Activated CD8-positive, alpha-beta memory T cell treated with anti-CD3 and anti-CD28 coated beads for 1 hour (primary cell): ENCODE measurements around the gene ADAMTS13.

Experiments
- DNase-seq, 2 donors: peaks; one replicate each; pipeline ENCODE4 v3.0.0-alpha.2; 2020; ENCODE audit warnings: low read depth in 1 of 2; ENCODE audit errors: extremely low read depth in 1 of 2

The ADAMTS13 gene

DNA sequence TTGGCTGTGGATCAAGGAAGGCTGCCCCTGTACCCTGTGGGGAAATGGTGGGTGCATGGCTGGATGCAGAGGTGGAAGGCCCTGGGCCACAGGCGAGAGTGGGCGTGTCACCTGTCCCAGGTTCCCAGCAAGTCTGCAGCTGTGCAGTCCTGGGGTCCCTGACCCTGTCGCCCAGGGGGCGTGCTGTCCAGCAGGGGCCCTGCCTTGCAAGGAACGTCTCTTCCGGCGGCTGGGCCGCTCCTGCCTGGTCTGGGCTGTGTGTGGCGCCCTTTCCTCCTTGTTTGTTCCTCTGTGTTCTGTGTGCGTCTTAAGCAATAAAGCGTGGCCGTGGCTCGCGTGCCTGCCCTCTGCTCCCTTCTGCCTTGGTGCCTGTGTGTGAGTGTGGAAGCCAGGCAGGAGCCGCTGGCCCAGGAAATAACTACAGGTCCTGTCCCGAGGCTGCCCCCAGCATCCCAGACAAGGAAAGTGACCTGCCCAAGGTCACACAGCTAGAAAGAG, 48.3 kb downstream of the ADAMTS13 start:
- no peak for DNase-seq

DNA sequence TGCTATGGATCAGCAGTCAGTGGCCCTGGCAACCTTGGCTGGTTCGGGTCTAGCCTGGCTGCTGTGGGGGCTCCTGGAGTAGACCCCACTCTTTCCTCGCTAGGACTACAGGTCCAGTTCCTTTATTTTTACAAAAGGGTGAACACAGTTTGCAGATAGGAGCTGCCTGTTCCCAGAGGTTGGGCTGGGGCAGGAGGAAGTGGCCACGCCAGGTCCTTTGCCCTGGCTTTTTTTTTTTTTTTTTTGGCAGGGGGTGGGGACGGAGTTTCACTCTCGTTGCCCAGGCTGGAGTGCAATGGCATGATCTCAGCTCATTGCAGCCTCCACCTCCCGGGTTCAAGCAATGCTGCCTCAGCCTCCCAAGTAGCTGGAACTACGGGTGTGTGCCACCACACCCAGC, 48.8 kb downstream of the ADAMTS13 start:
- DNase-seq: no peak

DNA sequence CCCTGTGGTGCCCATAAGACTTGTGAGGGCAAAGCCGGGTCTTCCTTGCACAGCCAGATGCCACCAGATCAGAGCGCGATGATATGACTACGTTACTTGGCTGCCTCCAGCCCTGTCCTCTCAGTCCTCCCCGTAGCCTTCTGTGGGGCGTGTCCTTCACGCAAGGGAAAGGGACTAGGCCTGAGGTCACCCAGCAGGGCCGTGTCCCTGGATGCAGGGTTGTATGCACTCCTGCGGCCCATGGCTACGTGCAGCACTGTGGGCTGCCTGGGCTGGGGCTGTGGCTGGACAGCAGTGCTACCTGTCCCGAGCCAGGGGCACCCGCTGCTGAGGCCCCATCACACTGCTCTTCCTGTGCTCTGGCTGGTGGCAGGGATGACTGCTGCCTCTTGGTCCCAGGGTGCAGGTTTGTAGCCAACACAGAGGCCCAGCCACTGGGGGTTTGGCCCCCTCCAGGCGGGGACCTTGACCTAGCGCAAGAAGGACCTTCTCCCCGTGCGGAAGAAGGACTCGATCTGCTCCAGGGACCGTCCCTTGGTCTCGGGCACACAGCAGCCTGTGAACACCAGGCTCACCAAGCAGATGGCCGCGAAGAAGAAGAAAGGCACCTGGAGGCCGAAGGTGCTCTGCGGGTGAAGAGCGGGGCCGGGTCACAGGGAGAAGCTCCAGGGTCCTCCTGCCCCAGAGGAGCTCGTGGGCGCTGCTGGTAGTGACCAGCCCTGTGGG, 49.5 kb downstream of the ADAMTS13 start:
- no peak for DNase-seq

DNA sequence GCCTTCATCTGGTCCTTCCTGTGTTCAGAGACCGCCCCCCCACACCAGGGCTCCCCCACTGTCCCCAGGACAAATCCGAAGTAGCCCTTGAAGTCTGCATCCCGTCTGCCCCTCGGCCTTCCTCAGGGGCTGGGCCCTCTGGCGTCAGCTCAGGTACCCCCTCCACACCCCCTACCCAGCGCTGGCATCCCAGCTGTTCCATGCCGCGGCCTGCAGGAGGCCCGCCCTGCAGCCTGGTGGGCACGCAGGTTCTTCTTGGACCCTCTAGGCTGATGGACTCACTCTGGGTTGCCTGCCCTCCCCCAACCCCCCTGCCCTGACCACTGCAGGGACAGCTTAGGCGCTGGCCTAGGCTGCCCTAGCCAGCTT, 50.1 kb downstream of the ADAMTS13 start:
- no peak for DNase-seq

DNA sequence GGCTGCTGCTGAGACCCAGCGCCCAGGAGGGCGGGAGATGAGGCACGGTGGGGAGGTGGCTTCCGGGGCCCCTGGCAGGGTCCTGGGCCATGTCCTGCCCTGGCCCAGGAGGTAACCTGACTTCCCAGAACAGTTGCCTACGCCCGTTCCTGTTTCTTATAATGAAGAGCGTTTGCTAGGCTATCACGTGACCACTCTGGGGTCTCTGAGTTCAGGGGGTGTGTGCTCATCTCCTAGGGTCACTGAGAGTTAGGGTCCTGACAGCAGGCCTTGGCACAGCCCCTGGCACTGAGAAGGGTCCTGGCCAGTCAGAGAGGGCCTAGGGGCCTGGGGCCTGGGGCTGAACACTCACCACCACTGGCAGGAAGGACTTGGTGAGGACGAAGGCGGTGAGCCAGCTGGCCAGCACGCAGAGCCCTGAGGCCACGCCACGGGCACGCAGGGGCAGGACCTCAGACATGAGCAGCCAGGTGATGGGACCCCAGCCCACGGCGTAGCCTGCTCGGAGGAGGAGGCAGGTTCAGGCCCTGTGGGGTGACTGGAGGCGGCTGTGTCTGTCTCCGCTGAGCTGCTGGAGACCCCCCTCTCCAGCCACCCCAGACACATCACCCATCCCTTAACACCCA, 50.7 kb downstream of the ADAMTS13 start:
- DNase-seq: no peak

DNA sequence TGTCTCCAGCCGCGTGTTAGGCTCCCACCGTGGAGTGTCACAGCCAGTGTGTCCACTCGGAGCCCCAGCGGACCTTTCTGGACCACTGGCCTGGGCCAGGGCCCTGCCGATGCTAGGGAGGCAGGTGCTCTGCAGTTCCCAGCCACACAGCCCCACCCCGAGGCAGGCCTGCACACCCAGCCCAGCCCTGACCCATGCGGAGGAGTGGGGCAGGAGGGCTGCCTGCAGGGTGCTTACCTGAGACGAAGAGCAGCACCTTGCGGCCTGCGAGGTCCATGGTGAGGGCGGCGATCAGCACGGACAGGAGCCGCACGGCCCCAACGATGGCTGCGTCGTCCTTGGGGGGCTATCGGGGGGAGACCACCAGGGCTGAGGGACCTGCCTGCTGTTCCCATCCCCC, 51.6 kb downstream of the ADAMTS13 start:
- DNase-seq: no peak

DNA sequence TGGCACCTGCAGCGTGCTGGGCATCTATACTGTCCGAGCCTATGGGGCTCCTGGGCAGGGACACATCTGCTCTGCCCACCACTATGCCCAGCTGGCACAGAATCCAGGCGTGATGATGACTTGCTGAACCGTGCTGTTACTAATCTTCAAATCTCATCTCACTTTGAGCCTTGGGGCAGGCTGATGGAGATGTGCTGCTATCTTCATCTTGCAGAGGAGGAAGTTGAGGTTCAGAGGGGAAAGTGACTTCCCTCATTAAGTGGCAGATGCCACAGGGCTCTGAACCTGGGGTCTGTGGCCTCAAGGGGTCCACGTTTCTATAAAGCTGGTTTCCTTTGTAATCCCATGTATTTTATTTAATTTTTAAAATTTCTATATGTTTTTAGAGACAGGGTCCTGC, 52.0 kb downstream of the ADAMTS13 start:
- no peak for DNase-seq

- no peak for DNase-seq
Observed at GRCh38 chr9:133474853-133475252, 52.7 kb downstream of the ADAMTS13 start.

GRCh38 chr9:133475292-133476012, 53.3 kb downstream of the ADAMTS13 start:
- DNase-seq: no peak

DNA sequence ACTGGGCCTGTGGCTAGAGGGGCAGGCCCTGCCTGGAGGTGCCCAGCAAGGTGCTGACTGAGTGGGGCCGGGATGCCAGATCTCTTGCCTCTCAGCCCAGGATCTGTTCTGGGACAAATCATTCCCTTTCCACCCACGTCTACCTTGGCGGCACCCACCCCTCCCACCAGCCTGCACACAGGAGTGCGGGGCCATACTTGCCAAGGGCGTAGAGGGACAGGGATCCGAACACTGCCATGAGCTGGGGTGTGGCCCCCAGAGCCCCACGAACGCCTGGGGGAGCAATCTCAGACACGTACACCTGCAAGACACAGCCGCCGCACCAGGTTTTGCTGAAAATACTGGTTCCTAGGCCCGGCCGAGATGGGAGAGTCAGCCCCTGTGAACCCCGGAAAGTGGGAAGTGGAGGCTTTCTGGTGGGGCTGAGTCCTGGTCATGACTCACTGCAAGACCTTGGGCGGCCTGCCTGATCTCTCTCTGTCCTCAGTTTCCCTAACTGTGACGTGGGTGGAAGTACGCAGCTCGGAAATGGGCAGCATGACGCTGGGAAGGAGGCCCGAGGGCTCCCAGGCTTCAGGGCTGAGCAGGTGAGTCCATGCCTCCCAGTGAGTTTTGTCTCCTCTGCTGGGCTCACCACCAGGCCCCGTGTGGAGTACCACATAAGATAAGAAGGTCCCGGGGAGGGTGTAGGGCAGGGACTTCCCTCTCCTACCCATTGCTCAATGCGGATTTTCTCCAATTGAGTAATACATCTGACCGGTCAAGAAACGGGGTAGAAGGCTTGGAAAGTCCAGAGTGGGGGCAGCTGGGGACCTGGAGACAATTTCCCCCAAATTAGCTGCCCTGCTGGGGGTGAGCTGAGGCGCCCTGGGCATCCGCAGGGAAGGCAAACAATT, 54.1 kb downstream of the ADAMTS13 start:
- no peak for DNase-seq

DNA sequence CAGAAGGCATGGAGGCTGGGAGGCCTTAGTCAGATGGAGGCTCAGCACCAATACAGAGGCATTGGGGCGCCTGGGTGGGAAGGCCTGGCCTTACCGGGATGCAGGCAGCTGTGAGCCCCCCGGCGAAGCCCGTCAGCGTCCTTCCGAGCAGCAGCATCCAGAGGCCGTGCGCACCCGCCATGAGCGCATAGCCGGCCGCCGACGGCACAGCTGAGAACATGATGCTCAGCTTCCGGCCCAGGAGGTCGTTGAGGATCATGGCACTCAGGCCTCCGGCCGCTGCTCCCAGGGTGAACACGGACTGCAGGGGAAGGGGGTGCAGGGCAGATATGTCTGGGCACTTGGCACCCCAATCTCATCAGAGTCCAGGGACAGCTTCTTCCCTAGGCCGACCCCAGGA, 54.8 kb downstream of the ADAMTS13 start:
- no peak for DNase-seq

DNA sequence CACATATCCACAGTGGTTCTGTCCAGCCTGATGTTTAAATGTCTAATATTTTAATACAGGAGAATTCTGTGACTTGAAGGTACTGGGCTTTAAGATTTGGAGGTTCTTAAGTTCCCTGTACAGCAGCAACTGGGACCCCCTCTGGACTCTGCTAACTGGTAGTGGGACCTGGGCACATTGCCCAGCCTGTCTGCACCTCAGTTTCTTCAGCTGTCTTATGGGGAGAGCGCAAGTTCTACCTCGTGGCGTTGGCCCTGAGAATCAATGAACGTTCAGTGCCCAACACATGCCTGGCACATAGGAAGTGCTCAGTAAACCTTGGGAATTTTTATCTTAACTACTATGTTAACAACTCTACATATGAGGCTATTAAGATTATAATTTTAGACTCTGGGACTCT, 55.3 kb downstream of the ADAMTS13 start:
- no peak for DNase-seq

- DNase-seq: no peak
Observed at GRCh38 chr9:133477992-133478850, 56.1 kb downstream of the ADAMTS13 start.

DNA sequence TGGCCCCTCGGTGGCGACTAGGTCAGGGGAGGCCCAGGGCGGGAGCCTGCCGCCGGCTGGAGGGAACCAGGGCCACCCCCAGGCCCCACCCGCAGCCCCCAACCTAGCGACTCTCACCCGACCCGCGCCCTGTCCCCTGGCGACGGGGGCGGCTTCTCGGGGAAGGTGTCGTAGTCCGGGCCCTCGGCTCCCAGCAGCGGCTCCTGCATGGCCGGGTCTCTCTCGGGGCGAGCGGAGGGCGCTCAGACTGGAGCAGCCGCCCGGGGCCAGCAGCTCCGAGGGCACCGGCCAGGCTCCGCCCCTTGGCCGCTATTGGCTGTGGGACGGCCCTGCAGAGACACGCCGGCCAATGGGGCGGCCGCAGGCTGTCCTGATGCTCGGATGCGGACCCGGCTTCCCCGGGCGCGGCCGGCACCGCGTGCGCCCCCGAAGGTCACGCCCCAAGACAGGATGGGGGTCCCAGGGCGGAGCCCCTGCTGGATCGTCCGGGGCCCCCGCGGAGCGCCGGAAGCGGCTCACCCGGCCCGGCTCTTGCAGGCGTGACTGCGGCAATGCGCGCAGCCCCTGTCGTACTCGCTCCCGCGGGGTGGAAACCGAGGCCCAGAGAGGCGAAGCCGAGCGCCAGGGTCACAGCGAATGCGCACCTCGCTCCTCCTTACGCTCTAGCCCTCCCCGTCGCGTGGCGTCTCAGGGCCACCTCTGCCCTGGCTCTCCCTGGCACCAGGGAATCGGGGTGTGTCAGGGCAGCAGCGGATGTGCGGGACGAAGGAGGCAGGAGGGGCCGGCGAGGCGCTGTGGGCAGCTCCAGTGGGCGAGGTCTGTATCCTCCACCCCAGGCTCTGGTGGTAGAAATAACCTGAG, 56.9 kb downstream of the ADAMTS13 start, which contains the start of gene SLC2A6:
SLC2A6 (minus strand) TSS at position 249 of the 861 bp plus-strand sequence; CDS start at position 209, 40 bp downstream.
- peak; percentile 55 to 69 for DNase-seq

DNA sequence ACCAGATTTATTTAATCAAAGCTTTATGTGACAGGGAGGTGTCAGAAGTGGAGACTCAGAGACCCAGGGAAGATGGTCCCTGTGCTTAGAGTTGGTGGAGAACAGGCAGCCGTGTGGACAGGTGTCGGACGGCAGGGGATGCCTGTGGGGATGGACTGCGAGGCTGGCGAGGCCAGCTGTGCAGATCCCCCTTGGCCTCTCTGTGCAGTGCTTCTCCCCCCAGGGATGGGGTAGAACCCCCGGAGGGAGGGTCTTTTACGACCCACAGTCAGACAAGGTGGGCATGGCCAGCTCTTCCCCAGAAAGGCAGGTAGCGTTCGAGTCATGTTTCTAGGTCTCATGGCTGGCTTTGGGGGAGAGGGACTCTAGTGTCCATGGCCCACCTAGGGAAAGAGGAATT, 61.4 kb downstream of the ADAMTS13 start:
- no peak for DNase-seq

- DNase-seq: no peak
Observed at GRCh38 chr9:133484671-133485437, 62.7 kb downstream of the ADAMTS13 start.

GRCh38 chr9:133485531-133486260, 63.5 kb downstream of the ADAMTS13 start:
- no peak for DNase-seq

GRCh38 chr9:133487331-133487725, 65.2 kb downstream of the ADAMTS13 start:
- no peak for DNase-seq
